Hepatocyte (in vitro differentiated cells): ENCODE measurements around the gene APOOL. TPM values are rescaled to one million over a fixed set of nuclear protein-coding genes. Genes with fewer than 3 reads are reported as not detected.

Experiments used
- DNase-seq: peaks from one replicate; pipeline ENCODE4 v3.0.0-alpha.2; 2016; ENCODE audit warnings: low spot score
- H2AFZ ChIP-seq: fragments of 200-600 bp; sonication (generic); 2 replicates; pipeline ENCODE4 v1.6.0; 2016; ENCODE audit warnings: antibody characterized with exemption, mild to moderate bottlenecking
- H3K27ac ChIP-seq: fragments of 200-600 bp; sonication (generic); 2 replicates; pipeline ENCODE4 v1.5.1; 2016; ENCODE audit warnings: mild to moderate bottlenecking
- H3K27me3 ChIP-seq: fragments of 200-600 bp; sonication (generic); 2 replicates; pipeline ENCODE4 v1.6.1; 2016
- H3K36me3 ChIP-seq: fragments of 200-600 bp; sonication (generic); replicated peaks from 2 replicates; pipeline ENCODE4 v1.5.1; 2016; ENCODE audit warnings: low read depth; ENCODE audit not compliant: insufficient read depth
- H3K4me1 ChIP-seq: fragments of 200-600 bp; sonication (generic); 2 replicates; pipeline ENCODE4 v1.5.1; 2016; ENCODE audit warnings: mild to moderate bottlenecking, moderate library complexity; ENCODE audit not compliant: insufficient read depth
- H3K4me2 ChIP-seq: fragments of 200-600 bp; sonication (generic); 2 replicates; pipeline ENCODE4 v1.6.0; 2016
- H3K4me3 ChIP-seq: fragments of 200-600 bp; sonication (generic); 2 replicates; pipeline ENCODE4 v1.5.1; 2016; ENCODE audit warnings: mild to moderate bottlenecking
- H3K79me2 ChIP-seq: fragments of 200-600 bp; sonication (generic); 2 replicates; pipeline ENCODE4 v1.6.0; 2017; ENCODE audit warnings: mild to moderate bottlenecking
- H3K9me2 ChIP-seq: fragments of 200-600 bp; sonication (generic); replicated peaks from 2 replicates; pipeline ENCODE4 v1.6.0; 2017; ENCODE audit warnings: mild to moderate bottlenecking; ENCODE audit not compliant: insufficient read depth
- H3K9me3 ChIP-seq: fragments of 200-600 bp; sonication (generic); 2 replicates; pipeline ENCODE4 v1.5.1; 2016; ENCODE audit warnings: low read depth, mild to moderate bottlenecking
- H4K20me1 ChIP-seq: fragments of 200-600 bp; sonication (generic); 2 replicates; pipeline ENCODE4 v1.6.0; 2016; ENCODE audit warnings: mild to moderate bottlenecking; ENCODE audit not compliant: insufficient read depth, poor library complexity, severe bottlenecking
- EZH2 ChIP-seq: fragments of 200-600 bp; sonication (generic); IDR thresholded peaks from 2 replicates; pipeline ENCODE4 v1.6.1; 2016; ENCODE audit warnings: antibody characterized with exemption, mild to moderate bottlenecking, borderline replicate concordance
- EZH2phosphoT487 ChIP-seq: fragments of 200-600 bp; sonication (generic); IDR thresholded peaks from one replicate; pipeline ENCODE4 v1.6.1; 2018; ENCODE audit warnings: antibody characterized with exemption, mild to moderate bottlenecking, low read depth, moderate library complexity; ENCODE audit not compliant: unreplicated experiment, severe bottlenecking
- WGBS: methylation state at CpG from one replicate; pipeline ENCODE4 v1.1.6; 2016; ENCODE audit warnings: low lambda C conversion rate; ENCODE audit errors: missing lambda C conversion rate; 5-methylcytosine and 5-hydroxymethylcytosine counted together
- polyA plus RNA-seq: library from polyadenylated mRNA; unstranded; fragments of >200 nt; fragmentation: Nextera tagmentation; extraction: Ambion mirVana; gene quantifications from 2 replicates; pipeline ENCODE4 v1.2.1, GENCODE V29; 2016
- total RNA-seq: library from RNA; depleted of rRNA; stranded (reverse); fragments of >200 nt; gene quantifications from 2 replicates; pipeline ENCODE4 v1.2.3, GENCODE V29; 2014
- TF ChIP-seq, protein P1 (sequence below): fragments of 200-600 bp; sonication (generic); IDR thresholded peaks from 2 replicates; pipeline ENCODE4 v1.5.1; 2016; ENCODE audit warnings: antibody characterized with exemption, mild to moderate bottlenecking; ENCODE audit not compliant: poor library complexity

APOOL gene
- total and polyA plus RNA-seq, 2 experiments from 2014 or later, result 5.7 to 23.7 TPM

DNA sequence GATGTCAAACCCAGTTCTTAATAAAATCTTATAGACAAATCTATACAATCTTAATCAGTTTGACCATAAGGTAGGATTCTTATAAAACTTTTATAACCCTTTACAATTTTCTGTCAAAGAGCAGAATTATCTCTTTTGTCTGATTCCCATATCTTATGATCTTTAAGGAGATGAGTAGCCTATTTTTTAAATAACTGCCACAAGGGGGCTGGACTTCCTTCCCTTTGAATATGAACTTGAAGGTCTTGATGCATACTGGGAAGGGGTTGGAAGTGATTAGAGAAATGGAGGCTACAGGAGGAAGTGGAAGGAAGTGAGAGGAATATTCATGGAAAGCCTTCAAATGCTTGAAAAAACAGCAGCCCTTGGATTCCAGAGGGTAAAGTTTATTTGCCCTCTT, 111.1 kb downstream of the APOOL start:
- H3K27ac ChIP-seq, result no peak overlapping the region
- no peak overlapping the region for H2AFZ ChIP-seq
- no peaks in the 10 kb centered on the region for H3K36me3 ChIP-seq
- H4K20me1 ChIP-seq, result no peaks in the 10 kb centered on the region
- H3K4me1 ChIP-seq, result no peaks in the 10 kb centered on the region
- H3K79me2 ChIP-seq, result no peaks in the 10 kb centered on the region
- no peak overlapping the region for H3K4me3 ChIP-seq
- H3K27me3 ChIP-seq, result no peaks in the 10 kb centered on the region
- TF ChIP-seq EZH2phosphoT487 (no peak), EZH2 (no peak)
- TF ChIP-seq, protein P1, sequence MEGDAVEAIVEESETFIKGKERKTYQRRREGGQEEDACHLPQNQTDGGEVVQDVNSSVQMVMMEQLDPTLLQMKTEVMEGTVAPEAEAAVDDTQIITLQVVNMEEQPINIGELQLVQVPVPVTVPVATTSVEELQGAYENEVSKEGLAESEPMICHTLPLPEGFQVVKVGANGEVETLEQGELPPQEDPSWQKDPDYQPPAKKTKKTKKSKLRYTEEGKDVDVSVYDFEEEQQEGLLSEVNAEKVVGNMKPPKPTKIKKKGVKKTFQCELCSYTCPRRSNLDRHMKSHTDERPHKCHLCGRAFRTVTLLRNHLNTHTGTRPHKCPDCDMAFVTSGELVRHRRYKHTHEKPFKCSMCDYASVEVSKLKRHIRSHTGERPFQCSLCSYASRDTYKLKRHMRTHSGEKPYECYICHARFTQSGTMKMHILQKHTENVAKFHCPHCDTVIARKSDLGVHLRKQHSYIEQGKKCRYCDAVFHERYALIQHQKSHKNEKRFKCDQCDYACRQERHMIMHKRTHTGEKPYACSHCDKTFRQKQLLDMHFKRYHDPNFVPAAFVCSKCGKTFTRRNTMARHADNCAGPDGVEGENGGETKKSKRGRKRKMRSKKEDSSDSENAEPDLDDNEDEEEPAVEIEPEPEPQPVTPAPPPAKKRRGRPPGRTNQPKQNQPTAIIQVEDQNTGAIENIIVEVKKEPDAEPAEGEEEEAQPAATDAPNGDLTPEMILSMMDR, result no peak
- no peaks in the 10 kb centered on the region for H3K9me3 ChIP-seq
- no peak overlapping the region for H3K4me2 ChIP-seq
- H3K9me2 ChIP-seq, result no peaks in the 10 kb centered on the region
- DNase-seq, result no peak

DNA sequence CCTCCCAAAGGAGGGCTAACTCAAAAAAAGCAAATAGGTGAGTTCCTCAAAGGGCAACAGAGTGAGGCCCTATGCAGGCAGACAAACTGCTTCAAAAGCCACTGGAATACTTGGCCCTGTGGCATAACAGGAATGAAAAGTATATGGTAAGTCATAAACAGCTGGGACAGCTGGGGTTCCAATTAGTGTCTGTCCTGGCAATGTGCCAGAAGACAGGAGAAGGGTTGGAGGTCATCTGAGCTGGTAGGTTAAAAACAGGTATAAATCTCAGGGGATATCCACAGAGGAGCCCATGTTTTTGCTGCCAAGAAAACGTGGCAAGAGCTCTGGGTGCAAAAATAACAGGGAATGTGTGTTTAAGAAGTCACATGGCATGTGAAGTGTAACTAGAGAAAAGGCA, 111.6 kb downstream of the APOOL start:
- Histone ChIP-seq H3K9me3 (no peaks in the 10 kb centered on the region), H3K79me2 (no peaks in the 10 kb centered on the region), H3K4me1 (no peaks in the 10 kb centered on the region), H3K27ac (no peak overlapping the region), H3K36me3 (no peaks in the 10 kb centered on the region), H3K4me3 (no peak overlapping the region), H4K20me1 (no peaks in the 10 kb centered on the region), H3K27me3 (no peaks in the 10 kb centered on the region), H2AFZ (no peak overlapping the region), H3K4me2 (no peak overlapping the region), H3K9me2 (no peaks in the 10 kb centered on the region)
- 26% methylated on average over 1 of the region's 1 CpG for WGBS
- TF ChIP-seq, protein P1, result no peak
- no peak for TF ChIP-seq EZH2phosphoT487
- TF ChIP-seq EZH2, result no peak
- DNase-seq, result no peak

DNA sequence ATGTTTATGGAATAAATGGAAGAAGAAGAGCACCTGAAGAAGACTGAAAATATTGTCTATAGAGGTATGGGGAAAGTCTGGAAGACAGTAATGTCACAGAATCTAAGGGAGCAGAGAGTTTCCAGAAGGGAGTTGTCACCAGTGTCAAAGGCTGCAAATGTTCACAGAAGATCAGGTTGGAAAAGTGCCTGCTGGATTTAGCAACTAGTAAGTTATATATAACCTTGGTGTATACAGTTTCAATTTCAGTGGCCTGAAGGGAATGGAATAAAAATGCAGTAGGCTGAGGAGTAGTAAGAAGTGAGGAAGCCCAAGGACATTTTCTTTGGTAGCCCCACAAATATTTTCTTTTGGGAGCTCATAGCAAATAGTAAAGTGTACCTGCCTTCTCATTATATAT, 132.7 kb downstream of the APOOL start:
- no peaks in the 10 kb centered on the region for H3K79me2 ChIP-seq

More for the DNA sequence above, 132.7 kb downstream of the APOOL start:
- TF ChIP-seq, protein P1, result no peak
- TF ChIP-seq EZH2phosphoT487 (no peak), EZH2 (no peak)
- no peak for DNase-seq
- no peaks in the 10 kb centered on the region for H3K36me3 ChIP-seq
- H3K4me2 ChIP-seq, result no peak overlapping the region
- H3K4me1 ChIP-seq, result no peaks in the 10 kb centered on the region
- H3K27me3 ChIP-seq, result no peaks in the 10 kb centered on the region
- H2AFZ ChIP-seq, result no peak overlapping the region
- H3K4me3 ChIP-seq, result no peak overlapping the region
- no peaks in the 10 kb centered on the region for H3K9me2 ChIP-seq
- no peak overlapping the region for H3K27ac ChIP-seq
- no peaks in the 10 kb centered on the region for H3K9me3 ChIP-seq
- H4K20me1 ChIP-seq, result no peaks in the 10 kb centered on the region
